Measurements from ENCODE around the gene TANGO2. TPM values are rescaled to one million over a fixed set of nuclear protein-coding genes. Genes with fewer than 3 reads are reported as not detected.

The TANGO2 gene
- total RNA-seq, 1 experiment from 2014 or later = 14.6 TPM

GRCh38 chr22:20024650-20025397 is 3.9 kb downstream of the TANGO2 start:
- no peaks in the 10 kb centered on the region for H3K79me2 ChIP-seq (ENCODE audit: insufficient read depth, low read length)
- H4K20me1 ChIP-seq (ENCODE audit: control insufficient read depth, insufficient read depth, insufficient read length) = no peaks in the 10 kb centered on the region
- no peaks in the 10 kb centered on the region for H3K4me1 ChIP-seq (ENCODE audit: insufficient read depth, low read length)
- H4K5ac ChIP-seq (ENCODE audit: insufficient read length, low read depth, low read length) = no peak overlapping the region
- Mint-ChIP-seq H3K36me3 (ENCODE audit: insufficient read depth in 1 of 3, low read depth in 3 of 3) (no peaks in the 10 kb centered on the region; a peak in 1 of 7 replicates), H3K27ac (no peak overlapping the region), H3K4me1 (peaks cover 9 to 11% of the 10 kb centered on the region in 2 experiments; a peak in 3 of 4 replicates), H3K4me3 (no peak overlapping the region), H3K9me3 (no peaks in the 10 kb centered on the region), H3K27me3 (ENCODE audit: low read depth) (peaks cover 11% of the 10 kb centered on the region)
- H2BK12ac ChIP-seq (ENCODE audit: insufficient read length, low read depth, low read length) = no peak overlapping the region
- H3K4me2 ChIP-seq (ENCODE audit: insufficient read depth, insufficient read length, low read length) = no peak overlapping the region
- H3K27me3 ChIP-seq (ENCODE audit: insufficient read depth, low read length) = peaks cover 4% of the 10 kb centered on the region; the same call in 1 of the 2 replicates
- no peak for TF ChIP-seq CTCF (conservative IDR thresholded peaks at IDR 0.05)
- H3K9ac ChIP-seq (ENCODE audit: extremely low read depth, insufficient read length, low read length) = no peak overlapping the region
- H3K23ac ChIP-seq (ENCODE audit: insufficient read length, low read depth, low read length) = no peak overlapping the region
- H3K18ac ChIP-seq (ENCODE audit: insufficient read length, low read depth, low read length) = no peak overlapping the region
- no peaks in the 10 kb centered on the region for H3K79me1 ChIP-seq (ENCODE audit: insufficient read depth, low read depth, low read length, poor library complexity, severe bottlenecking)
- DNase-seq = no peak
- no peaks in the 10 kb centered on the region for H3K9me3 ChIP-seq (ENCODE audit: control insufficient read depth, low read depth, low read length)
- no peak overlapping the region for H2BK20ac ChIP-seq (ENCODE audit: low read depth, low read length, poor library complexity, severe bottlenecking)
- no peak overlapping the region for H2AK5ac ChIP-seq (ENCODE audit: insufficient read length, low read length)
- H2BK5ac ChIP-seq (ENCODE audit: insufficient read length, low read length) = no peak overlapping the region
- no CpG with 5 or more reads among the region's 15 CpGs for WGBS (ENCODE audit: extremely low coverage, insufficient read length, low lambda C conversion rate)
- no peak overlapping the region for H3K14ac ChIP-seq (ENCODE audit: insufficient read depth, low read length)
- H4K8ac ChIP-seq (replicated peaks; ENCODE audit: insufficient read length, low read depth, low read length) = no peak overlapping the region
- H3K56ac ChIP-seq (ENCODE audit: insufficient read length, low read depth, low read length) = no peak overlapping the region
- peaks cover 10% of the 10 kb centered on the region for H3K23me2 ChIP-seq (ENCODE audit: insufficient read length, low read depth, low read length, poor library complexity, severe bottlenecking)
- H3K4ac ChIP-seq (ENCODE audit: low read depth, low read length) = no peak overlapping the region
- H3T11ph ChIP-seq (ENCODE audit: low read length) = no peak overlapping the region
- no peak overlapping the region for H2BK120ac ChIP-seq (ENCODE audit: low read depth, low read length, poor library complexity, severe bottlenecking)
- no peak overlapping the region for H2AFZ ChIP-seq (ENCODE audit: low read length)
- H4K91ac ChIP-seq (ENCODE audit: insufficient read length, low read depth, low read length) = no peak overlapping the region
- H2BK15ac ChIP-seq (ENCODE audit: low read depth, low read length) = no peak overlapping the region
- H3K27ac ChIP-seq (ENCODE audit: insufficient read length, low read depth, low read length) = no peak overlapping the region
